Measurements from ENCODE around the gene C5orf63.
"Not testable (repeated sequence)": the region's sequence is repeated elsewhere in the genome, so short reads cannot be mapped to it uniquely, and the experiment has no call there.

C5orf63 gene

GRCh38 chr5:127074466-127074865 lies 1.2 kb upstream of the C5orf63 start:
- no peak for DNase-seq (ENCODE audit: low read depth)

- no peak for DNase-seq (ENCODE audit: low read depth)
Measured at GRCh38 chr5:127070243-127070642, 3.1 kb downstream of the C5orf63 start.

- no peak for DNase-seq (ENCODE audit: low read depth)
Measured at GRCh38 chr5:127068493-127069214, 4.6 kb downstream of the C5orf63 start.

GRCh38 chr5:127066721-127067120 lies 6.6 kb downstream of the C5orf63 start:
- DNase-seq (ENCODE audit: low read depth): no peak

GRCh38 chr5:127064253-127064840 lies 9.0 kb downstream of the C5orf63 start:
- no peak for DNase-seq (ENCODE audit: low read depth)

- DNase-seq (ENCODE audit: low read depth): no peak
Measured at GRCh38 chr5:127063257-127063913, 9.9 kb downstream of the C5orf63 start.

GRCh38 chr5:127061956-127062355 lies 11.3 kb downstream of the C5orf63 start:
- no peak for DNase-seq (ENCODE audit: low read depth)

- no peak for DNase-seq (ENCODE audit: low read depth)
Measured at GRCh38 chr5:127061537-127061936, 11.8 kb downstream of the C5orf63 start.

GRCh38 chr5:127060470-127060985 lies 12.8 kb downstream of the C5orf63 start:
- DNase-seq (ENCODE audit: low read depth): no peak

- no peak for DNase-seq (ENCODE audit: low read depth)
Measured at GRCh38 chr5:127056896-127057295, 16.4 kb downstream of the C5orf63 start.

- no peak for DNase-seq (ENCODE audit: low read depth)
Measured at GRCh38 chr5:127055880-127056653, 17.2 kb downstream of the C5orf63 start.

- DNase-seq (ENCODE audit: low read depth): not testable (repeated sequence)
Measured at GRCh38 chr5:127053551-127053950, 19.8 kb downstream of the C5orf63 start.

GRCh38 chr5:127053049-127053448 lies 20.3 kb downstream of the C5orf63 start:
- DNase-seq (ENCODE audit: low read depth): no peak

- no peak for DNase-seq (ENCODE audit: low read depth)
Measured at GRCh38 chr5:127051591-127051990, 21.7 kb downstream of the C5orf63 start.

GRCh38 chr5:127046343-127047072 lies 26.8 kb downstream of the C5orf63 start:
- no peak for DNase-seq (ENCODE audit: low read depth)

- no peak for DNase-seq (ENCODE audit: low read depth)
Measured at GRCh38 chr5:127042593-127042992, 30.7 kb downstream of the C5orf63 start.

- DNase-seq (ENCODE audit: low read depth): no peak
Measured at GRCh38 chr5:127041571-127041970, 31.7 kb downstream of the C5orf63 start.

- no peak for DNase-seq (ENCODE audit: low read depth)
Measured at GRCh38 chr5:127040796-127041520, 32.3 kb downstream of the C5orf63 start.

- DNase-seq (ENCODE audit: low read depth): no peak
Measured at GRCh38 chr5:127038550-127038949, 34.8 kb downstream of the C5orf63 start.

- DNase-seq (ENCODE audit: low read depth): no peak
Measured at GRCh38 chr5:127031863-127032232, 41.5 kb downstream of the C5orf63 start.

Measured in T-helper 22 cell (primary cell).